ENCODE measurements around the gene LHX6. TPM values are rescaled to one million over a fixed set of nuclear protein-coding genes. Genes with fewer than 3 reads are reported as not detected.
A peak's percentile ranks its signal among the peaks of the same experiment; 100 is the strongest.

The LHX6 gene
- total RNA-seq, 1 donor from 2014 or later, result 2.1 TPM

- peaks cover 8 to 9% (median 8%) of the 10 kb centered on the region in 3 donors for H3K4me1 ChIP-seq (ENCODE audit: control insufficient read depth in 3 of 3, insufficient read depth in 3 of 3, low read length in 3 of 3)
- H3K27me3 ChIP-seq (ENCODE audit: control insufficient read depth in 3 of 3, insufficient read depth in 3 of 3, low read length in 3 of 3), result no peaks in the 10 kb centered on the region
- no peak overlapping the region for H3K27ac ChIP-seq (ENCODE audit: low read depth, low read length)
- no peak overlapping the region for H3K4me3 ChIP-seq (ENCODE audit: low read length in 3 of 3)
- peaks cover 0 to 2% (median 2%) of the 10 kb centered on the region in 3 donors for H3K36me3 ChIP-seq (ENCODE audit: control insufficient read depth in 3 of 3, insufficient read depth in 3 of 3, low read length in 3 of 3)
- no peak overlapping the region for H3K9ac ChIP-seq (ENCODE audit: low read depth in 1 of 3, low read length in 3 of 3)
- no peaks in the 10 kb centered on the region for H3K9me3 ChIP-seq (ENCODE audit: control insufficient read depth in 3 of 3, low read length in 3 of 3)
These were observed 66.3 kb downstream of the LHX6 start for GRCh38 chr9:122162415-122162814.

GRCh38 chr9:122159925-122160246 lies 68.9 kb downstream of the LHX6 start:
- no peak overlapping the region for H3K27ac ChIP-seq (ENCODE audit: low read depth, low read length)

GRCh38 chr9:122159026-122159924 lies 69.5 kb downstream of the LHX6 start, which contains the start of the genes MORN5 and NDUFA8:
TSS of gene MORN5 (plus strand) at chr9:122159908. CDS start at chr9:122159973, 65 bp downstream.
TSS of gene NDUFA8 (minus strand) at chr9:122159779. CDS start at chr9:122159677, 102 bp downstream.
- peak within 1 kb of the TSS; percentile 95 to 99 (median 98) for H3K9ac ChIP-seq (ENCODE audit: low read depth in 1 of 3, low read length in 3 of 3)
- peak within 1 kb of the TSS; percentile 93 to 95 (median 93) for H3K4me3 ChIP-seq (ENCODE audit: low read length in 3 of 3)
- peak within 1 kb of the TSS; percentile 90 for H3K27ac ChIP-seq (ENCODE audit: low read depth, low read length)
- peaks cover 14 to 19% (median 15%) of the 10 kb centered on the region in 3 donors for H3K4me1 ChIP-seq (ENCODE audit: control insufficient read depth in 3 of 3, insufficient read depth in 3 of 3, low read length in 3 of 3)
- no peaks in the 10 kb centered on the region for H3K27me3 ChIP-seq (ENCODE audit: control insufficient read depth in 3 of 3, insufficient read depth in 3 of 3, low read length in 3 of 3)
- H3K9me3 ChIP-seq (ENCODE audit: control insufficient read depth in 3 of 3, low read length in 3 of 3), result no peaks in the 10 kb centered on the region
- H3K36me3 ChIP-seq (ENCODE audit: control insufficient read depth in 3 of 3, insufficient read depth in 3 of 3, low read length in 3 of 3), result peaks cover 0 to 2% (median 2%) of the 10 kb centered on the region in 3 donors

More at GRCh38 chr9:122159925-122160246, 68.9 kb downstream of the LHX6 start:
- peak overlapping the region; percentile 64 to 95 (median 93) for H3K4me3 ChIP-seq (ENCODE audit: low read length in 3 of 3)
- no peaks in the 10 kb centered on the region for H3K27me3 ChIP-seq (ENCODE audit: control insufficient read depth in 3 of 3, insufficient read depth in 3 of 3, low read length in 3 of 3)
- H3K4me1 ChIP-seq (ENCODE audit: control insufficient read depth in 3 of 3, insufficient read depth in 3 of 3, low read length in 3 of 3), result peaks cover 14 to 19% (median 15%) of the 10 kb centered on the region in 3 donors
- H3K9ac ChIP-seq (ENCODE audit: low read depth in 1 of 3, low read length in 3 of 3), result peak overlapping the region in 2 of 3 donors; percentile 95 to 98
- H3K9me3 ChIP-seq (ENCODE audit: control insufficient read depth in 3 of 3, low read length in 3 of 3), result no peaks in the 10 kb centered on the region
- H3K36me3 ChIP-seq (ENCODE audit: control insufficient read depth in 3 of 3, insufficient read depth in 3 of 3, low read length in 3 of 3), result peaks cover 0 to 2% (median 2%) of the 10 kb centered on the region in 3 donors

GRCh38 chr9:122158202-122158601 lies 70.6 kb downstream of the LHX6 start:
- H3K4me1 ChIP-seq (ENCODE audit: control insufficient read depth in 3 of 3, insufficient read depth in 3 of 3, low read length in 3 of 3), result peaks cover 14 to 19% (median 15%) of the 10 kb centered on the region in 3 donors
- H3K27ac ChIP-seq (ENCODE audit: low read depth, low read length), result no peak overlapping the region
- peak overlapping the region; percentile 49 to 65 (median 56) for H3K4me3 ChIP-seq (ENCODE audit: low read length in 3 of 3)

GRCh38 chr9:122155796-122156195 lies 73.0 kb downstream of the LHX6 start:
- no peaks in the 10 kb centered on the region for H3K27me3 ChIP-seq (ENCODE audit: control insufficient read depth in 3 of 3, insufficient read depth in 3 of 3, low read length in 3 of 3)
- no peak overlapping the region for H3K27ac ChIP-seq (ENCODE audit: low read depth, low read length)
- no peak overlapping the region for H3K4me3 ChIP-seq (ENCODE audit: low read length in 3 of 3)
- H3K9ac ChIP-seq (ENCODE audit: low read depth in 1 of 3, low read length in 3 of 3), result no peak overlapping the region
- peaks cover 26 to 32% (median 28%) of the 10 kb centered on the region in 3 donors for H3K4me1 ChIP-seq (ENCODE audit: control insufficient read depth in 3 of 3, insufficient read depth in 3 of 3, low read length in 3 of 3)
- peaks cover 0 to 6% (median 2%) of the 10 kb centered on the region in 3 donors for H3K36me3 ChIP-seq (ENCODE audit: control insufficient read depth in 3 of 3, insufficient read depth in 3 of 3, low read length in 3 of 3)
- no peaks in the 10 kb centered on the region for H3K9me3 ChIP-seq (ENCODE audit: control insufficient read depth in 3 of 3, low read length in 3 of 3)

More at GRCh38 chr9:122158202-122158601, 70.6 kb downstream of the LHX6 start:
- Histone ChIP-seq H3K36me3 (ENCODE audit: control insufficient read depth in 3 of 3, insufficient read depth in 3 of 3, low read length in 3 of 3) (peaks cover 0 to 2% (median 2%) of the 10 kb centered on the region in 3 donors), H3K27me3 (ENCODE audit: control insufficient read depth in 3 of 3, insufficient read depth in 3 of 3, low read length in 3 of 3) (no peaks in the 10 kb centered on the region), H3K9me3 (ENCODE audit: control insufficient read depth in 3 of 3, low read length in 3 of 3) (no peaks in the 10 kb centered on the region), H3K9ac (ENCODE audit: low read depth in 1 of 3, low read length in 3 of 3) (no peak overlapping the region)

Other genes with a start within 250 kb of the LHX6 start
- gene TTLL11, start 135.6 kb downstream of the LHX6 start, total RNA-seq, result 13.0 TPM
- gene NDUFA8, start 69.2 kb downstream of the LHX6 start, total RNA-seq, result 40.2 TPM
- not detected for gene MORN5, start 69.0 kb downstream of the LHX6 start, total RNA-seq
- gene RBM18, start 35.9 kb upstream of the LHX6 start, total RNA-seq, result 7.3 TPM
- 29.2 TPM for gene MRRF, start 35.9 kb upstream of the LHX6 start, total RNA-seq
- gene PTGS1, start 142.1 kb upstream of the LHX6 start, total RNA-seq, result 2.6 TPM
- gene OR1J1, start 249.0 kb upstream of the LHX6 start, total RNA-seq, result not detected

Measured in skeletal muscle tissue (tissue), 4 donors.